ENCODE data around the gene MRPS25.

MRPS25 gene

DNA sequence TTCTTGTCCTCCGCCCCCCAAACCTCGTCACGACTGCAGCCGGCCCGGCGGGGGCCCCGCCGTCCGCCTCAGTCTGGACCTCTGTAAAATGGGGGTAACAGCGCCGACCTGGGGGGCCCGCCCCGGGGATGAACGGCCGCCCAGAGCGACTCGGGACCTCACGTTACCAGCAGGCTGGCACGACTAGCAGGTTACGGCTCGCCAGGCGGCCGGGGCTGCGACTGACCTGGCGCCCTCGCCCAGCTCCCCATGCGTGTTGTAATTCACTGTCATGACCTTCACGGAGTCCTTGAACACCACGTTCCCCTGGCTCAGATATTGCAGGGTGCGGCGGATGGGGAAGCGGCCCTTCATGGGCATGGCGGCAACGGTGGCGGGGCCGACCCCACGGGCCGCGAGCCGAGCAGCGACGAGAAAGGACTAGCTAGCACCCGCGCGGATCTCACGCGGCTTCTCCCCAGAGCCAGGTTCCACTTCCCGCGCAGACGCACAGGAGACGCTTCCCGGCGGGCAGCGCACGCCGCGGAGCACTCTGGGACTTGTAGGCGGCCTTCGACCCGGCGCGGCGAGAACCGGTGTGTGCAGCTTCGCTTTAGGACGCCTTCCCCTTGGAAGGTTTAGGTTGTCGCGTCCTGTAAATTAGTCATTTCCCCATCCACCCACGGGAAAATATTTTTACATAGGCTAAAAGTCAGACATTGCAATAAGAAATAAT is at the start of gene MRPS25:
TSS of gene MRPS25 (minus strand) at position 481 of the 715 bp plus-strand sequence. CDS start at position 360, 121 bp downstream.
- TF ChIP-seq, protein P1, sequence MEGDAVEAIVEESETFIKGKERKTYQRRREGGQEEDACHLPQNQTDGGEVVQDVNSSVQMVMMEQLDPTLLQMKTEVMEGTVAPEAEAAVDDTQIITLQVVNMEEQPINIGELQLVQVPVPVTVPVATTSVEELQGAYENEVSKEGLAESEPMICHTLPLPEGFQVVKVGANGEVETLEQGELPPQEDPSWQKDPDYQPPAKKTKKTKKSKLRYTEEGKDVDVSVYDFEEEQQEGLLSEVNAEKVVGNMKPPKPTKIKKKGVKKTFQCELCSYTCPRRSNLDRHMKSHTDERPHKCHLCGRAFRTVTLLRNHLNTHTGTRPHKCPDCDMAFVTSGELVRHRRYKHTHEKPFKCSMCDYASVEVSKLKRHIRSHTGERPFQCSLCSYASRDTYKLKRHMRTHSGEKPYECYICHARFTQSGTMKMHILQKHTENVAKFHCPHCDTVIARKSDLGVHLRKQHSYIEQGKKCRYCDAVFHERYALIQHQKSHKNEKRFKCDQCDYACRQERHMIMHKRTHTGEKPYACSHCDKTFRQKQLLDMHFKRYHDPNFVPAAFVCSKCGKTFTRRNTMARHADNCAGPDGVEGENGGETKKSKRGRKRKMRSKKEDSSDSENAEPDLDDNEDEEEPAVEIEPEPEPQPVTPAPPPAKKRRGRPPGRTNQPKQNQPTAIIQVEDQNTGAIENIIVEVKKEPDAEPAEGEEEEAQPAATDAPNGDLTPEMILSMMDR (IDR thresholded peaks at IDR 0.05; ENCODE audit: low read depth, low read length, missing control alignments), result no peak
- peak; percentile 93 for DNase-seq
- Histone ChIP-seq H3K4me3 (ENCODE audit: low read depth, low read length) (peak within 1 kb of the TSS; percentile 95), H3K36me3 (replicated peaks) (no peaks in the 10 kb centered on the region), H3K27me3 (replicated peaks) (no peaks in the 10 kb centered on the region), H3K27ac (peak within 1 kb of the TSS; percentile 73)
- in situ Hi-C loops (cut with HindIII; ENCODE audit: low pct_ligation_motif_present, low sequenced_read_pairs), result no loop called here

GRCh38 chr3:15113884-15114283 is 48.8 kb upstream of the MRPS25 start:
- DNase-seq, result no peak
- H3K27ac ChIP-seq, result no peak overlapping the region
- H3K27me3 ChIP-seq (replicated peaks), result no peaks in the 10 kb centered on the region
- TF ChIP-seq, protein P1 (IDR thresholded peaks at IDR 0.05; ENCODE audit: low read depth, low read length, missing control alignments), result no peak
- H3K4me3 ChIP-seq (ENCODE audit: low read depth, low read length), result no peak overlapping the region
- in situ Hi-C loops (cut with HindIII; ENCODE audit: low pct_ligation_motif_present, low sequenced_read_pairs), result no loop called here
- H3K36me3 ChIP-seq (replicated peaks), result no peaks in the 10 kb centered on the region

GRCh38 chr3:15113471-15113870 is 48.4 kb upstream of the MRPS25 start:
- in situ Hi-C loops (cut with HindIII; ENCODE audit: low pct_ligation_motif_present, low sequenced_read_pairs), result no loop called here
- H3K36me3 ChIP-seq (replicated peaks), result no peaks in the 10 kb centered on the region
- DNase-seq, result no peak
- TF ChIP-seq, protein P1 (IDR thresholded peaks at IDR 0.05; ENCODE audit: low read depth, low read length, missing control alignments), result no peak
- H3K4me3 ChIP-seq (ENCODE audit: low read depth, low read length), result no peak overlapping the region
- H3K27me3 ChIP-seq (replicated peaks), result no peaks in the 10 kb centered on the region
- H3K27ac ChIP-seq, result no peak overlapping the region

DNA sequence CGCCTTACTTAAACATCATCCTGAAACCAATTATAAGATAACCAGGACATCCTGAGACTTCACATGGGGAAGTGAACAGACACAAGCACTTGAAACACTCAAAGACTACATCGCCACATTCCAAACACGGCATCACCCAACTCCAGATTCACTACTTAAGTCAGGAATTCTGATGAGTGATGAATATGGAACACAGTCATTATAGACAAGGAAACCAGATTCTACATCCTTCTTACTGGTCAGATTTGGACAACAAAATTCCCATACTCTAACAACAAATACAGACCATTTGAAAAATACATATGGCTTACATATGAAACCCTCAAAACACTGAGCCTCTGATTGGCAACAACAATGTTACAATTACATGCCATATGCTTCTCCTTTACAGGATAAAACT is 46.9 kb upstream of the MRPS25 start:
- Histone ChIP-seq H3K36me3 (replicated peaks) (no peaks in the 10 kb centered on the region), H3K27ac (no peak overlapping the region), H3K4me3 (ENCODE audit: low read depth, low read length) (no peak overlapping the region), H3K27me3 (replicated peaks) (no peaks in the 10 kb centered on the region)
- no peak for DNase-seq
- in situ Hi-C loops (cut with HindIII; ENCODE audit: low pct_ligation_motif_present, low sequenced_read_pairs), result no loop called here
- TF ChIP-seq, protein P1 (IDR thresholded peaks at IDR 0.05; ENCODE audit: low read depth, low read length, missing control alignments), result no peak

- in situ Hi-C loops (cut with HindIII; ENCODE audit: low pct_ligation_motif_present, low sequenced_read_pairs), result no loop called here
- DNase-seq, result no peak
- Histone ChIP-seq H3K27me3 (replicated peaks) (no peaks in the 10 kb centered on the region), H3K27ac (no peak overlapping the region), H3K36me3 (replicated peaks) (no peaks in the 10 kb centered on the region), H3K4me3 (ENCODE audit: low read depth, low read length) (no peak overlapping the region)
- TF ChIP-seq, protein P1 (IDR thresholded peaks at IDR 0.05; ENCODE audit: low read depth, low read length, missing control alignments), result no peak
Observed at GRCh38 chr3:15110206-15110605, 45.1 kb upstream of the MRPS25 start.

- H3K27me3 ChIP-seq (replicated peaks), result no peaks in the 10 kb centered on the region
- H3K36me3 ChIP-seq (replicated peaks), result no peaks in the 10 kb centered on the region
- H3K4me3 ChIP-seq (ENCODE audit: low read depth, low read length), result no peak overlapping the region
- no peak for DNase-seq
- TF ChIP-seq, protein P1 (IDR thresholded peaks at IDR 0.05; ENCODE audit: low read depth, low read length, missing control alignments), result no peak
- H3K27ac ChIP-seq, result no peak overlapping the region
- in situ Hi-C loops (cut with HindIII; ENCODE audit: low pct_ligation_motif_present, low sequenced_read_pairs), result no loop called here
Observed at GRCh38 chr3:15108869-15109268, 43.8 kb upstream of the MRPS25 start.

Measured in brain microvascular endothelial cell (primary cell).